CD4-positive, alpha-beta T cell (primary cell): ENCODE measurements around the gene LTB. TPM values are rescaled to one million over a fixed set of nuclear protein-coding genes. Genes with fewer than 3 reads are reported as not detected.

Source experiments
- ATAC-seq: fragments of 200-7000 bp; cut with Tn5 transposase; one replicate; pipeline ENCODE4 v1.10.0; 2022; ENCODE audit warnings: mild to moderate bottlenecking; ENCODE audit not compliant: poor library complexity
- CTCF ChIA-PET: fragments of 350-600 bp; sonication (Branson Sonifier 250); formaldehyde crosslinking; loops from one replicate; lab custom pipeline; 2021; ENCODE audit warnings: antibody characterized with exemption, inconsistent platforms; lab: Charles Lee
- POLR2A ChIA-PET: fragments of 350-600 bp; sonication (Branson Sonifier 250); formaldehyde crosslinking; loops from one replicate; lab custom pipeline; 2021; ENCODE audit warnings: antibody characterized with exemption, inconsistent platforms; lab: Charles Lee
- DNase-seq, 14 experiments: peaks; one replicate each; pipeline ENCODE4 v3.0.0-alpha.2; 2013 to 2020; ENCODE audit warnings: mixed read lengths in 2 of 14
- H3K27ac ChIP-seq, 2 donors: one replicate each; pipeline versions ENCODE4 v1.5.1 to v1.7.0; 2013; ENCODE audit warnings: low read length in 2 of 2, low read depth in 1 of 2, mild to moderate bottlenecking in 1 of 2
- H3K27me3 ChIP-seq, 2 experiments: 1 replicate in 1 of 2; 2 replicates in 1 of 2; pipeline versions ENCODE4 v1.6.1 to v1.7.0; 2013; ENCODE audit warnings: low read length in 2 of 2, control low read depth in 1 of 2, mild to moderate bottlenecking in 1 of 2, moderate library complexity in 1 of 2; ENCODE audit not compliant: insufficient read depth in 2 of 2, control insufficient read depth in 1 of 2
- H3K36me3 ChIP-seq: one replicate; pipeline ENCODE4 v1.6.1; 2013; ENCODE audit warnings: low read length, control low read depth; ENCODE audit not compliant: insufficient read depth
- H3K4me1 ChIP-seq: one replicate; pipeline ENCODE4 v1.6.1; 2013; ENCODE audit warnings: low read length, control low read depth; ENCODE audit not compliant: insufficient read depth
- H3K4me3 ChIP-seq: one replicate; pipeline ENCODE4 v1.5.1; 2013; ENCODE audit warnings: mild to moderate bottlenecking, low read length, moderate library complexity
- H3K9me3 ChIP-seq, 2 experiments: 1 replicate in 1 of 2; 2 replicates in 1 of 2; pipeline versions ENCODE4 v1.6.1 to v1.7.0; 2013; ENCODE audit warnings: low read length in 2 of 2, mild to moderate bottlenecking in 2 of 2, control low read depth in 1 of 2, moderate library complexity in 1 of 2; ENCODE audit not compliant: control insufficient read depth in 1 of 2, insufficient read depth in 1 of 2
- H3K27ac Mint-ChIP-seq: one replicate; pipeline ENCODE4 v1.8.0; 2020; ENCODE audit warnings: mixed read lengths
- H3K27me3 Mint-ChIP-seq: one replicate; pipeline ENCODE4 v1.8.0; 2021; ENCODE audit warnings: mixed read lengths
- H3K36me3 Mint-ChIP-seq: one replicate; pipeline ENCODE4 v1.8.0; 2021; ENCODE audit warnings: low read depth, mixed read lengths
- H3K4me1 Mint-ChIP-seq: one replicate; pipeline ENCODE4 v1.8.0; 2021; ENCODE audit warnings: low read depth, mixed read lengths
- H3K4me3 Mint-ChIP-seq: one replicate; pipeline ENCODE4 v1.8.0; 2020; ENCODE audit warnings: mild to moderate bottlenecking, mixed read lengths
- H3K9me3 Mint-ChIP-seq: one replicate; pipeline ENCODE4 v1.8.0; 2020; ENCODE audit warnings: mixed read lengths
- CTCF ChIP-seq: fragments of 200-600 bp; IDR thresholded peaks from one replicate; pipeline ENCODE4 v1.8.0; 2022; ENCODE audit warnings: antibody characterized with exemption, mild to moderate bottlenecking
- intact Hi-C, 2 experiments: fragments of 100-400 bp; cut with DNase I in 1 of 2; cut with micrococcal nuclease in 1 of 2; formaldehyde crosslinking; loops; one replicate each; pipeline versions ENCODE4 v1.15.1 to v1.9.0; 2023 to 2025; cut with DNase I, micrococcal nuclease
- polyA plus RNA-seq, 2 donors: library from polyadenylated mRNA; unstranded; fragments of 120-200 nt; gene quantifications; one replicate each; pipeline ENCODE4 v1.2.1, GENCODE V29; 2013
- total RNA-seq, 174 experiments: library from RNA in 2 of 174; stranded (reverse) in 2 of 174; gene quantifications; one replicate each; pipeline ENCODE4 v1.2.3 and lab custom pipeline; 2021 to 2026

The LTB gene
- total RNA-seq (100 to 1,000 TPM; 239 to 244 TPM), total RNA-seq (lab: John Stamatoyannopoulos, UW) (30.1 to 977 (median 239) reads per million in 172 experiments)
- polyA plus RNA-seq (2013, experiment 1 of 2) = 1,492 TPM
- polyA plus RNA-seq (2013, experiment 2 of 2) = 1,067 TPM

GRCh38 chr6:31582230-31582643 lies at the start of gene LTB:
LTB (minus strand) TSS chr6:31582424; CDS start chr6:31582417, 7 bp downstream.
- ChIA-PET POLR2A (interaction anchor here (0.6 to 34.9 kb wide), 23 partner anchors 4 to 1389 kb away, joined by 3 to 1160 read pairs (median 6); partner anchors contain the start of genes ABHD16A, ATP6V1G2, BAG6 and C6orf47), CTCF (interaction anchor here (1.2 to 16.9 kb wide), 5 partner anchors 14 to 88 kb away, joined by 3 to 353 read pairs (median 8); partner anchors contain the start of genes ATP6V1G2, NCR3 and NFKBIL1)
- Mint-ChIP-seq H3K4me1 (peaks cover 84% of the 10 kb centered on the region), H3K36me3 (peaks cover 51% of the 10 kb centered on the region), H3K4me3 (peak within 1 kb of the TSS; percentile 97), H3K9me3 (no peaks in the 10 kb centered on the region), H3K27ac (peak within 1 kb of the TSS; percentile 85), H3K27me3 (no peaks in the 10 kb centered on the region)
- Histone ChIP-seq H3K36me3 (peaks cover 35% of the 10 kb centered on the region), H3K4me3 (peak within 1 kb of the TSS; percentile 97), H3K27ac (peak within 1 kb of the TSS; percentile 82 to 95), H3K4me1 (peaks cover 83% of the 10 kb centered on the region), H3K27me3 (no peaks in the 10 kb centered on the region), H3K9me3 (no peaks in the 10 kb centered on the region)
- ATAC-seq (peak; percentile 65), DNase-seq (peak; percentile 43 to 90 (median 77))
- intact Hi-C loops = loop anchor here in 1 of 2 experiments (10.0 kb wide), 1 partner anchor 253 kb away; no protein-coding TSS in a partner anchor
- TF ChIP-seq CTCF = no peak

GRCh38 chr6:31631681-31632278 lies 49.6 kb upstream of the LTB start:
- peaks cover 2% of the 10 kb centered on the region for H3K4me1 ChIP-seq
- H3K4me1 Mint-ChIP-seq = no peaks in the 10 kb centered on the region
- H3K36me3 Mint-ChIP-seq = peaks cover 99% of the 10 kb centered on the region
- intact Hi-C loops = no loop called here
- no peak overlapping the region for H3K27ac Mint-ChIP-seq
- DNase-seq = no peak
- peaks cover 100% of the 10 kb centered on the region for H3K36me3 ChIP-seq
- H3K9me3 Mint-ChIP-seq = no peaks in the 10 kb centered on the region
- TF ChIP-seq CTCF = no peak
- H3K27ac ChIP-seq = no peak overlapping the region
- CTCF ChIA-PET = no interaction called here
- H3K27me3 ChIP-seq = no peaks in the 10 kb centered on the region
- ATAC-seq = peak; percentile 30
- H3K4me3 Mint-ChIP-seq = no peak overlapping the region
- POLR2A ChIA-PET = no interaction called here
- no peak overlapping the region for H3K4me3 ChIP-seq
- no peaks in the 10 kb centered on the region for H3K27me3 Mint-ChIP-seq
- no peaks in the 10 kb centered on the region for H3K9me3 ChIP-seq

GRCh38 chr6:31631209-31631608 lies 49.0 kb upstream of the LTB start:
- no peaks in the 10 kb centered on the region for H3K9me3 ChIP-seq
- Mint-ChIP-seq H3K27ac (no peak overlapping the region), H3K36me3 (peaks cover 99% of the 10 kb centered on the region), H3K27me3 (no peaks in the 10 kb centered on the region), H3K9me3 (no peaks in the 10 kb centered on the region), H3K4me1 (no peaks in the 10 kb centered on the region), H3K4me3 (no peak overlapping the region)
- H3K4me1 ChIP-seq = peaks cover 2% of the 10 kb centered on the region
- DNase-seq (no peak), ATAC-seq (no peak)
- H3K36me3 ChIP-seq = peaks cover 100% of the 10 kb centered on the region
- H3K4me3 ChIP-seq = no peak overlapping the region
- TF ChIP-seq CTCF = no peak
- POLR2A ChIA-PET = no interaction called here
- intact Hi-C loops = no loop called here
- no peak overlapping the region for H3K27ac ChIP-seq
- H3K27me3 ChIP-seq = no peaks in the 10 kb centered on the region
- CTCF ChIA-PET = no interaction called here
